Kidney (tissue), 14 donors: ENCODE data around the gene MICA. TPM values are rescaled to one million over a fixed set of nuclear protein-coding genes. Genes with fewer than 3 reads are reported as not detected.

Experiments
- DNase-seq, 5 donors: peaks; one replicate each; pipeline ENCODE4 v3.0.0-alpha.2; 2013 to 2020
- FAIRE-seq: peaks from 2 replicates; lab custom pipeline; 2012; peaks lifted over from hg19 to GRCh38; lab: Jason Lieb, UNC
- H3K27ac ChIP-seq, 2 donors: one replicate each; pipeline ENCODE4 v1.7.0; 2013; ENCODE audit warnings: low read depth in 2 of 2, low read length in 2 of 2, inconsistent platforms in 1 of 2
- H3K27me3 ChIP-seq: one replicate; pipeline ENCODE4 v1.7.1; 2013; ENCODE audit warnings: low read length, inconsistent platforms; ENCODE audit not compliant: control insufficient read depth, insufficient read depth
- H3K36me3 ChIP-seq, 3 donors: one replicate each; pipeline versions ENCODE4 v1.7.0 to v1.7.1; 2013; ENCODE audit warnings: low read length in 3 of 3, control low read depth in 1 of 3, inconsistent platforms in 1 of 3; ENCODE audit not compliant: insufficient read depth in 3 of 3, control insufficient read depth in 2 of 3
- H3K4me1 ChIP-seq, 3 donors: one replicate each; pipeline versions ENCODE4 v1.7.0 to v1.7.1; 2013; ENCODE audit warnings: low read length in 3 of 3, inconsistent platforms in 1 of 3, low read depth in 1 of 3; ENCODE audit not compliant: control insufficient read depth in 2 of 3, insufficient read depth in 2 of 3
- H3K4me3 ChIP-seq, 3 donors: one replicate each; pipeline versions ENCODE4 v1.7.0 to v1.8.1; 2013; ENCODE audit warnings: low read length in 3 of 3, control low read depth in 1 of 3, inconsistent platforms in 1 of 3
- H3K9ac ChIP-seq, 3 donors: one replicate each; pipeline versions ENCODE4 v1.7.0 to v1.7.1; 2013; ENCODE audit warnings: low read length in 3 of 3, control low read depth in 1 of 3, inconsistent platforms in 1 of 3
- H3K9me3 ChIP-seq, 3 donors: one replicate each; pipeline versions ENCODE4 v1.7.0 to v1.7.1; 2013; ENCODE audit warnings: low read length in 3 of 3, control low read depth in 1 of 3, inconsistent platforms in 1 of 3; ENCODE audit not compliant: control insufficient read depth in 2 of 3, insufficient read depth in 1 of 3
- CTCF ChIP-seq: IDR thresholded peaks from 3 replicates; pipeline ENCODE4 v1.5.1; 2012; ENCODE audit warnings: mild to moderate bottlenecking, moderate library complexity, borderline replicate concordance; ENCODE audit not compliant: insufficient read depth; ENCODE audit errors: extremely low read depth
- intact Hi-C: fragments of 100-400 bp; cut with DNase I; formaldehyde crosslinking; loops from one replicate; pipeline ENCODE4 v1.11.1; 2022
- polyA plus RNA-seq: library from polyadenylated mRNA; stranded (reverse); fragments of 350-450 nt; fragmentation: Illumina TruSeq; extraction: RNeasy Lipid Tissue Mini Kit (QIAGEN cat#74804); gene quantifications from one replicate; pipeline ENCODE4 v1.2.3, GENCODE V29; 2014; ENCODE audit warnings: low read depth, low replicate concordance; ENCODE audit not compliant: insufficient read depth
- total RNA-seq: library from RNA; stranded (reverse); fragmentation: NEBNext Ultra II Directional; extraction: Animal tissue kit (Norgen Biotek cat#: 25700); gene quantifications from one replicate; pipeline ENCODE4 v1.2.1, GENCODE V29; 2021
- donor health status: control.
- donor health status: control.
- donor health status: control.
- donor health status: control.
- donor health status: control.
- donor health status: DM: yes; HTN: yes; CAD: no.
- donor health status: Normal renal cell carcinoma (clear cell type).

The MICA gene
- total and polyA plus RNA-seq, 2 donors from 2014 or later: 27.5 to 34.7 TPM

GRCh38 chr6:31357886-31358285 is 45.5 kb upstream of the MICA start:
- intact Hi-C loops: no loop called here
- FAIRE-seq (no peak), DNase-seq (no peak)
- peak overlapping the region in 1 of 2 donors; percentile 94 for H3K27ac ChIP-seq
- H3K27me3 ChIP-seq: peaks cover 11% of the 10 kb centered on the region
- H3K4me3 ChIP-seq: peak overlapping the region in 1 of 3 donors; percentile 90
- no peak for TF ChIP-seq CTCF
- H3K9me3 ChIP-seq: no peaks in the 10 kb centered on the region
- peaks cover 0 to 6% (median 3%) of the 10 kb centered on the region in 3 donors for H3K36me3 ChIP-seq
- peak overlapping the region in 2 of 3 donors; percentile 95 to 98 for H3K9ac ChIP-seq
- peaks cover 0 to 12% (median 0%) of the 10 kb centered on the region in 3 donors for H3K4me1 ChIP-seq

- Histone ChIP-seq H3K27ac (no peak overlapping the region), H3K36me3 (peaks cover 0 to 6% (median 3%) of the 10 kb centered on the region in 3 donors), H3K4me3 (no peak overlapping the region), H3K27me3 (peaks cover 11% of the 10 kb centered on the region), H3K9ac (no peak overlapping the region), H3K9me3 (no peaks in the 10 kb centered on the region), H3K4me1 (peaks cover 0 to 12% (median 0%) of the 10 kb centered on the region in 3 donors)
- TF ChIP-seq CTCF: no peak
- DNase-seq (no peak), FAIRE-seq (no peak)
- intact Hi-C loops: no loop called here
Measured at GRCh38 chr6:31358302-31358701, 45.1 kb upstream of the MICA start.

- no peak for DNase-seq
- FAIRE-seq: peak; percentile 29
Measured at GRCh38 chr6:31359581-31359980, 43.8 kb upstream of the MICA start.

More at GRCh38 chr6:31359581-31359980, 43.8 kb upstream of the MICA start:
- Histone ChIP-seq H3K4me3 (no peak overlapping the region), H3K27ac (no peak overlapping the region), H3K36me3 (peaks cover 0 to 4% (median 3%) of the 10 kb centered on the region in 3 donors), H3K9me3 (no peaks in the 10 kb centered on the region), H3K9ac (no peak overlapping the region), H3K4me1 (peaks cover 0 to 8% (median 0%) of the 10 kb centered on the region in 3 donors), H3K27me3 (peaks cover 11% of the 10 kb centered on the region)
- intact Hi-C loops: no loop called here
- TF ChIP-seq CTCF: no peak
